HUES6 (cell line): ENCODE data around the gene COL20A1.

Experiments used
- H3K27ac ChIP-seq: 2 replicates; pipeline ENCODE4 v1.7.0; 2013; ENCODE audit warnings: low read depth, mild to moderate bottlenecking, low read length, inconsistent platforms
- H3K27me3 ChIP-seq: 2 replicates; pipeline ENCODE4 v1.6.1; 2013; ENCODE audit warnings: low read length; ENCODE audit not compliant: control insufficient read depth, insufficient read depth
- H3K36me3 ChIP-seq: 2 replicates; pipeline ENCODE4 v1.6.1; 2013; ENCODE audit warnings: low read length; ENCODE audit not compliant: control insufficient read depth, insufficient read depth
- H3K4me1 ChIP-seq: 2 replicates; pipeline ENCODE4 v1.6.1; 2013; ENCODE audit warnings: low read length; ENCODE audit not compliant: control insufficient read depth, insufficient read depth
- H3K4me3 ChIP-seq: 2 replicates; pipeline ENCODE4 v1.5.1; 2013; ENCODE audit warnings: low read depth, low read length
- H3K9ac ChIP-seq: one replicate; pipeline ENCODE4 v1.6.1; 2013; ENCODE audit warnings: mild to moderate bottlenecking, low read length
- H3K9me3 ChIP-seq: 2 replicates; pipeline ENCODE4 v1.6.1; 2013; ENCODE audit warnings: low read depth, low read length; ENCODE audit not compliant: control insufficient read depth, insufficient read depth

The COL20A1 gene

DNA sequence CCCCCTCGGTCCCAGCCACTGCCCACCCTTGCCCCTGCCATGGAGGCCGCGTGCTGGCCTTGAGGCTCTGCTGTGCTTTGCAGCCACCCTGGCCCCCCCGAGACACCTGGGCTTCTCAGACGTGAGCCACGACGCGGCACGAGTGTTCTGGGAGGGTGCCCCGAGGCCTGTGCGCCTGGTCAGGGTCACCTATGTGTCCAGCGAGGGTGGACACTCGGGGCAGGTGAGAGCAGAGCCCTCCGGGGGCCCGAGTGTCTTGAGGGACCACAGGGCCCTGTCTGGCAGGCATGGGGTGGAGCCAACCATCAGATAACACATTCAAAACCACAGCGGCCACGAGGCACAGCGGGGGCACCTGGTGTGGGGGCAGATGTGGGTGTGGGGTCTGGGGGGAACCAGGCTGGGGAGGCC, 18.9 kb downstream of the COL20A1 start:
- no peak overlapping the region for H3K4me3 ChIP-seq
- H3K9me3 ChIP-seq: no peaks in the 10 kb centered on the region
- no peaks in the 10 kb centered on the region for H3K36me3 ChIP-seq
- H3K27me3 ChIP-seq: no peaks in the 10 kb centered on the region
- no peak overlapping the region for H3K9ac ChIP-seq
- no peak overlapping the region for H3K27ac ChIP-seq
- no peaks in the 10 kb centered on the region for H3K4me1 ChIP-seq

DNA sequence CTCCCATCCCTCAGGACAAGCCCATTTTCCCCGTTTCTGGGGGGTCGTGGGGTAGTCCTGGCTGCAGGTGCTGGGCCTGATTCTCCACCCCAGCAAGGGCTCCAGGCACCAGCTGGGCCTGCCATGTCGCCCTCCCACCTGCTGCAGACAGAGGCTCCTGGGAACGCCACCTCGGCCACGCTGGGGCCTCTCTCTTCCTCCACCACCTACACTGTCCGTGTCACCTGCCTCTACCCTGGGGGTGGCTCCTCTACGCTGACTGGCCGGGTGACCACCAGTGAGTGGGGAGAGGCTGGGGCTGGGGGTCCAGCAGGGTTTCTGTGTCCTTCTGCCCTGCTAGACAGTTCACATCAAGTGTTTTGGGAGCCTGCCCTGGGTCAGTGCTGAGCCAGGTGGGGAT, 19.3 kb downstream of the COL20A1 start:
- no peak overlapping the region for H3K9ac ChIP-seq
- no peaks in the 10 kb centered on the region for H3K27me3 ChIP-seq
- H3K36me3 ChIP-seq: no peaks in the 10 kb centered on the region
- H3K27ac ChIP-seq: no peak overlapping the region
- H3K9me3 ChIP-seq: no peaks in the 10 kb centered on the region
- no peak overlapping the region for H3K4me3 ChIP-seq
- no peaks in the 10 kb centered on the region for H3K4me1 ChIP-seq

DNA sequence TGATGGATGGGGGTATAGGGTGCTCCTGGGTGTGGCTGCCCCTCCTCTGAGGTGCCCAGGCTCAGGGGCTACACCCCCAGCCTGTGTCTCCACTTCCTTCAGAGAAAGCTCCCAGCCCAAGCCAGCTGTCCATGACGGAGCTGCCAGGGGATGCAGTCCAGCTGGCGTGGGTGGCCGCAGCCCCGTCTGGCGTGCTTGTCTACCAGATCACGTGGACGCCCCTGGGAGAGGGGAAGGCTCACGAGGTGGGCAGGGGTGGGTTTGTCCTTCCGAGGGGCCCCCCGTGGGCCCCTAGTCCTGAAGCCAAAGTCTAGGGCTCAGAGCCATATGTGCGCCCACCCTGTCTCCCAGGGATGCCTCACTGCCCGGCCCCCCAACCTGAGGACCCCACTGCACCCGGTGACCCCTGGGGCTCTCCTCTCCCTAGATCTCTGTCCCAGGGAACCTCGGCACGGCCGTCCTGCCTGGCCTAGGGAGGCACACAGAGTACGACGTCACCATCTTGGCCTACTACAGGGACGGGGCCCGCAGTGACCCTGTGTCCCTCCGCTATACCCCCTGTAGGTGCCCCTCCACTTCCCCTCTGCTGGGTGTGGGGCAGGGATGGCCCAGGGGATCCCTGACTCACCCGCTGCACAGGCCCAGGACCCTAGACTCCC, 19.8 kb downstream of the COL20A1 start:
- Histone ChIP-seq H3K36me3 (no peaks in the 10 kb centered on the region), H3K9me3 (no peaks in the 10 kb centered on the region), H3K4me1 (no peaks in the 10 kb centered on the region), H3K9ac (no peak overlapping the region), H3K27me3 (no peaks in the 10 kb centered on the region), H3K4me3 (no peak overlapping the region), H3K27ac (no peak overlapping the region)

DNA sequence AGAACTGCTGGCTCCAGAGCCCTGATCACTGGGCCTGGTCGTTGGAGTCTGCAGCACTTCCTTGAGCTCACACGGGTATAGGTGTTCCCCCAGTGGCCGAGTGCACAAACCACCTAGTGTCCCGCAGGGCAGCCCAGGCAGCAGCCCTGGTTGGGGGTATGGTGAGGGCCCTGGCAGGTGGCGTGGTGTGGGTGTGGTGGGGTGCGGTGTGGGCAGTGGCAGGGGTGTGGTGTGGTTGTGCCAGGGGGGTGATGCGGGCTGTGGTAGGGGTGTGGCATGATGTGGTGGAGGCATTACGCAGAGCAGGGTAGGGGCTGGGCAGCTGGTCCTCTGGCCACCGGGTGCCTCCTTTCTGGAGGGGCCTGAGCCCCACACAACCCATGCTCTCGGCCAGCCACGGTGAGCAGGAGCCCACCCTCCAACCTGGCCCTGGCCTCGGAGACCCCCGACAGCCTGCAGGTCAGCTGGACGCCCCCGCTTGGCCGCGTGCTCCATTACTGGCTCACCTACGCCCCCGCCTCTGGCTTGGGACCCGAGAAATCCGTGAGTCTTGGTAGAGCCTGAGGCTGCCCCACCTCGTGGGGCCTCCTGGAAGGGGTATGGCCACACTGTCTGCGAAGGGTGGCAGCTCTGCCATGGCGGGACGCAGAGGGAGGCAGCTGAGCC, 20.5 kb downstream of the COL20A1 start:
- Histone ChIP-seq H3K36me3 (no peaks in the 10 kb centered on the region), H3K4me1 (no peaks in the 10 kb centered on the region), H3K4me3 (no peak overlapping the region), H3K9me3 (no peaks in the 10 kb centered on the region), H3K27me3 (no peaks in the 10 kb centered on the region), H3K9ac (no peak overlapping the region), H3K27ac (no peak overlapping the region)

DNA sequence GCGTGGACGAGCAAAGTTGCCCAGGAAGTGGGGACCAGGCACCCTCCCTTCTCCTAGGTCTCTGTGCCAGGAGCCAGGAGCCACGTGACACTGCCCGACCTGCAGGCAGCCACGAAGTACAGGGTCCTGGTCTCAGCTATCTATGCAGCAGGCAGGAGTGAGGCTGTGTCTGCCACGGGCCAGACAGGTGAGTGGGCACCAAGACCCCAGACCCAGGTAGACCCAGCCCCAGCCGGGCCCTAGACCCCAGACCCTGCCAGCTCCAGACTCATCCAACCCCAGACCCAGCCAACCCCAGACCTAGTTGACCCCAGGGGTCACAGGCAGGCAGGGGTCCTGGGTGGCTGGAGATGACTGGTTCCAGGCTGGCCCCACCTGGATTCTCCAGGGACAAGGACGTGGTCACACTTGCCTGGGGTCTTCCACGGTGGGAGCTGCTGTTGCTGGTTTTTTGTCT, 21.1 kb downstream of the COL20A1 start:
- H3K4me1 ChIP-seq: no peaks in the 10 kb centered on the region
- H3K4me3 ChIP-seq: no peak overlapping the region
- no peaks in the 10 kb centered on the region for H3K9me3 ChIP-seq
- H3K27ac ChIP-seq: no peak overlapping the region
- no peak overlapping the region for H3K9ac ChIP-seq
- no peaks in the 10 kb centered on the region for H3K36me3 ChIP-seq
- no peaks in the 10 kb centered on the region for H3K27me3 ChIP-seq

DNA sequence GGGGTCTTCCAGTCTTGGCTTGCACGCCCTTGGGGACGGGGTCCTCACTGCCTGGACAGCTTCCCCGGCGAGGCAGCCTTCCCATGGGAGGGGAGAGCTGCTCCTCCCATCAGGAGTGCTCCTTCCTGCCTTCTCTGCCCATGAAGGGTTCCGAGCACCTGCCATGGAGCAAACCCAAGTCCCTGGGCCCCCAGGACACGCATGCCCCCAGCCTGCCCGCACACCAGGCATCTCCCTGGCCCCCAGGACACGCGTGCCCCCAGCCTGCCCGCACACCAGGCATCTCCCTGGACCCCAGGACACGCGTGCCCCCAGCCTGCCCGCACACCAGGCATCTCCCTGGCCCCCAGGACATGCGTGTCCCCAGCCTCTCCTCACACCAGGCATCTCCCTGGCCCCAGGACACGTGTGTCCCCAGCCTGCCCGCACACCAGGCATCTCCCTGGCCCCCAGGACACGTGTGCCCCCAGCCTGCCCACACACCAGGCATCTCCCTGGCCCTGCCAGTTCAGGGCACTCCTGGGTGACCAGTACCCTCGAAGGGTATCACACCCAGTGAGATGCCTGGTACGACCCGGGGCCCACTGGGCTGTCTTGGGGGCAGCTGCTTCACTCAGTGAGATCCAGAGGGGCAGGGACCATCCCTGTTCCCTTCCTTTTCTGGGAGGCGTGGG, 21.7 kb downstream of the COL20A1 start:
- Histone ChIP-seq H3K27me3 (no peaks in the 10 kb centered on the region), H3K36me3 (no peaks in the 10 kb centered on the region), H3K9ac (no peak overlapping the region), H3K4me1 (no peaks in the 10 kb centered on the region), H3K4me3 (no peak overlapping the region), H3K27ac (no peak overlapping the region), H3K9me3 (no peaks in the 10 kb centered on the region)

DNA sequence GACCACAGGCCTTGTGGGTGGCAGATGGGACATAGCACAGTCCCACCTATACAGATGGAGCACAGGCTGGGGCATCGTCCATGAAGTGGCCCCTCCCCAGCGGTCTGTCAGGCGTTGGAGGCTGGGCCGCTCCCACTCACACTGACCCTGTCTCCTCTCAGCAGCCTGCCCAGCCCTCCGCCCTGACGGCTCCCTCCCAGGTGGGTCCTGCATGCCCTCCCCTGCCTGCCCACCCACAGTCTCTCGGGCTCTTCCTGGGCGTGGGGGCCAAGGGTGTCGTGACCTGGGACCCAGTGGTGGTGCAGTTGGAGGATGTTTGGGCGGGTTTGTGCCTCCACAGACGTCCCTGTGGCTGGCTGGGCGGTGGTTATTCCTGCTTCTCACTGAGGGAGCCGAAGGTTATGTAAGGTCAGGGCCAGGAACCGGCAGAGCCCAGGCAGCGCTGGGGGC, 22.3 kb downstream of the COL20A1 start:
- H3K36me3 ChIP-seq: no peaks in the 10 kb centered on the region
- H3K4me3 ChIP-seq: no peak overlapping the region
- H3K9me3 ChIP-seq: no peaks in the 10 kb centered on the region
- no peaks in the 10 kb centered on the region for H3K4me1 ChIP-seq
- H3K9ac ChIP-seq: no peak overlapping the region
- H3K27ac ChIP-seq: no peak overlapping the region
- H3K27me3 ChIP-seq: no peaks in the 10 kb centered on the region

DNA sequence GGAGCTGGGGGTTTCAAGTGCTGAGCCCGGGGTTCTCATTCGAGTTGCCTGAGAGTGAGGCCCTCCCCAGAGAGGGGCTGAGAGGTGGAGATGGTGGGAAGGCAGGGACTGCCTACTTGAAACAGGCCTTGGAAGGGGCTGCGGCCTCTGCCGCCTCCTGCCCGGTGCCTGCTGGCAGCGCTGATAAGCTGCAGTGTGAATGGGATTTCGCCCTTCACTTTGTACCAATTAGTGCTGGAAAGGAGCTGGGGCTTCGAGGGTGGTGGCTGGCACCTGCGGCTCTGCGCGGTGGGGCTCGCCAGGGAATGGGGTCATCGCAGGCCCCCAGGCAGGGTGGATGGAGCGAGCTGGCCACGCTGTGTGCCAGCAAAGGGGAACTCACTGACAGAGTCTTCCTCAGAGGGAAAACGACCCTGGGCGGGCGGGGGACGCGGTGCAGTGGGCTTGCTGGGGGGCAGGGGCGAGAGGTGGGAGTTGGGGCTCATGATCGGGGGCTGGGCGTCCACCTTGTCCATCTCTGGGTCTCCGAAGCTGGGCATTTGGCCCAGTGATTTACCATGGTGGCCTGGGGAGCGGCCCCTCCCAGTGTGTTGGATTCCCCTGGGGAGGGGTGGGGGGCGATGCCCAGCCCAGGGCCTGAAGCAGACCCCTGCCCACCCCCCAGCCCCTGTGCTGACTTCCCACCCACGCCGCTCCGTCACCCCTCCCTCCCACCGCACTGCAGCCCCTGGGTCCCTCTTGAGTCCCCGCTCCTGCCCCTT, 22.9 kb downstream of the COL20A1 start:
- Histone ChIP-seq H3K27ac (no peak overlapping the region), H3K36me3 (no peaks in the 10 kb centered on the region), H3K27me3 (no peaks in the 10 kb centered on the region), H3K9me3 (no peaks in the 10 kb centered on the region), H3K4me3 (no peak overlapping the region), H3K4me1 (no peaks in the 10 kb centered on the region), H3K9ac (no peak overlapping the region)

DNA sequence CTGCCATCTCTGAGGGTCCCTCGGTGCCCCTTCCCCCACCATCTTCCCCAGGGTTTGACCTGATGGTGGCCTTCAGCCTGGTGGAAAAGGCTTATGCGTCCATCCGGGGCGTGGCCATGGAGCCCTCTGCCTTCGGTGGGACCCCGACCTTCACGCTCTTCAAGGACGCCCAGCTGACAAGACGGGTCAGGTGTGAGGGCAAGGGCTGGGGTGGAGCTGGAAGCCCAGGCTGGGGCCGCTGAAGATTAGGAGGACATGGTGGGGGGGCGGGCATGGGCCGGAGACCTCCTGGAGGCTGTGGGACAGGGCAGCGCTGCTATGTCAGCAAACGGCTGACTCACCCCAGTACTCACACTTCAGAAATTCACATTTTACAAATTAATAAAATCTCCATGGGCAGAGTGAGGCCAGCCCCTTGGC, 23.5 kb downstream of the COL20A1 start:
- H3K4me3 ChIP-seq: no peak overlapping the region
- H3K9me3 ChIP-seq: no peaks in the 10 kb centered on the region
- H3K4me1 ChIP-seq: no peaks in the 10 kb centered on the region
- H3K27ac ChIP-seq: no peak overlapping the region
- no peaks in the 10 kb centered on the region for H3K27me3 ChIP-seq
- no peak overlapping the region for H3K9ac ChIP-seq
- H3K36me3 ChIP-seq: no peaks in the 10 kb centered on the region

DNA sequence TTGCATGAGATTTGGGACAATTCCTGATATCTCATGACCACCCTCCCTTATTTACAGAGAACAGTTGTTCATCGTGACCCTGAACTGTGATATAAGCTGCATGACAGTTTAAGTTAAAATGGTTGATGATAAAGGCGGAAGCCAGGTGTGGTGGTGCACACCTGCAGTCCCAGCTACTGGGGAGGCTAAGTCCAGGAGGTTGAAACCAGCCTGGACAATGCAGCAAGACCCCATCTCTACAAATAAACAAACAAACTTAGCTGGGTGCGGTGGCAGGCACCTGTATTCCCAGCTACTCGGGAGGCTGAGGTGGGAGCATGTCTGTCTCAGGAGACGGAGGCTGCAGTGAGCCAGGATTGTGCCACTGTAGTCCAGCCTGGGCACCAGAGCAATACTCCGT, 24.1 kb downstream of the COL20A1 start:
- H3K9ac ChIP-seq: no peak overlapping the region
- H3K27me3 ChIP-seq: no peaks in the 10 kb centered on the region
- no peaks in the 10 kb centered on the region for H3K36me3 ChIP-seq
- no peak overlapping the region for H3K27ac ChIP-seq
- H3K4me3 ChIP-seq: no peak overlapping the region
- H3K9me3 ChIP-seq: no peaks in the 10 kb centered on the region
- H3K4me1 ChIP-seq: no peaks in the 10 kb centered on the region
